Activated gamma-delta T cell (primary cell): Measurements from ENCODE around the gene MAP7.
"Not testable (repeated sequence)": the region's sequence is repeated elsewhere in the genome, so short reads cannot be mapped to it uniquely, and the experiment has no call there.

Experiments
- DNase-seq: peaks from one replicate; lab custom pipeline; 2025; lab: John Stamatoyannopoulos, UW
- total RNA-seq, 2 donors: gene quantifications; one replicate each; lab custom pipeline; 2026; lab: John Stamatoyannopoulos, UW

MAP7 gene
- total RNA-seq, result 2.1 to 3.1 reads per million in 2 donors

- peak; percentile 40 for DNase-seq
These were observed at the start of gene MAP7 for GRCh38 chr6:136550330-136551071. MAP7 (minus strand) TSS chr6:136550422; CDS start chr6:136550408, 14 bp downstream.

GRCh38 chr6:136599329-136600011 is 49.2 kb upstream of the MAP7 start:
- no peak for DNase-seq

DNA sequence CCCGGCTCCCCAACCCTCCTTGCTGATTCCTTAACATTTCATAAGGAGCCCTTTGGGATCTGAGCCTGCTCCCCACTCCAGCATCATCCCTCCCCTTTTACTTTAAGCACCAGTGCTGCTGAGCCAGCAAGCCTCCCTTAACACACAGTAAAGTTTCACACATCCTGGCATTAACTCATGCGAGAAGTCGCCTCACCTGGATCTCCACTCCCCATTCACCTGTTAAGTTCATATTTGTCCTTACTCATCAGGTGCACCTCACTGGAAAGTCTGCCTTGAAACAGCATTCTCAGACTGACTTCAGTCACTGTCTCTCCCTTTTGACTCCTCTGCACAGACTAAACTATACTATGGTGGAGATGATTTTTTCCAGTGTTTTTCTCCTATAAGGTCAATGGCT is 47.8 kb upstream of the MAP7 start:
- DNase-seq, result no peak

GRCh38 chr6:136594671-136595070 is 44.4 kb upstream of the MAP7 start:
- no peak for DNase-seq

DNA sequence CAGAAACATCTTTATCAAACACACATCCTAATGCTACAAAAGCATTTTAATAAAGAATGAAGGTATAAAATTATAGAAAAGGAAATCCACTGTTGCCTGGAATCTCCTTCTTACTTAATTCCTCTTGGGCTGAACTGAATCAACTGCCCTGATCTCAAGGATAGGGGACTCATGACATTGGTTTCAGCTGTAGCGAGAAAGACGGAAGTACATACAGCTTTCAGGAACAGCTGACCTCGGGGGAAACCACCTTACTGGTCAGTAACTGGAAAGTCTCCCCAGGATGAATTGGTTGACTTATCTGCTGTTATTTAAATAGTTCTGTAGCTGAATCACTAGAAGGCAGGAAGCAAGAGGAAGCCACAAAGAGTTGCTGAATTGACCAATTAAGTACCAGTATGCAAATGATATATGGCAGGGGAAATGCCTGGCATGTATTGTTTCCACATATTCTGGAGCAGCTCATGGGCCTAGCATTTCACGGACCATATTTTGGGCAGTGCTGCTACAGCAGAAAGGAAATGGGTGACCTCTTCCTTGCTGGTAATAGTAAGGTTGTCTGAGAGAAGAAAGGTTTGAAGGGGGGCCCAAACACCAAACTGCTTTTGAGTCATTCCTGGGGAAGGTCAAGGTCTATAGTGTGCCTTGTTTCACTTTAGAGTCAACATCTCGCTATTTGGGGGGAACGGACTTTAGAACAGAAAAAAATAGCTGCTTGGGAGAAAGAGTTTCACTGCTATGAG is 43.7 kb upstream of the MAP7 start:
- DNase-seq, result no peak

DNA sequence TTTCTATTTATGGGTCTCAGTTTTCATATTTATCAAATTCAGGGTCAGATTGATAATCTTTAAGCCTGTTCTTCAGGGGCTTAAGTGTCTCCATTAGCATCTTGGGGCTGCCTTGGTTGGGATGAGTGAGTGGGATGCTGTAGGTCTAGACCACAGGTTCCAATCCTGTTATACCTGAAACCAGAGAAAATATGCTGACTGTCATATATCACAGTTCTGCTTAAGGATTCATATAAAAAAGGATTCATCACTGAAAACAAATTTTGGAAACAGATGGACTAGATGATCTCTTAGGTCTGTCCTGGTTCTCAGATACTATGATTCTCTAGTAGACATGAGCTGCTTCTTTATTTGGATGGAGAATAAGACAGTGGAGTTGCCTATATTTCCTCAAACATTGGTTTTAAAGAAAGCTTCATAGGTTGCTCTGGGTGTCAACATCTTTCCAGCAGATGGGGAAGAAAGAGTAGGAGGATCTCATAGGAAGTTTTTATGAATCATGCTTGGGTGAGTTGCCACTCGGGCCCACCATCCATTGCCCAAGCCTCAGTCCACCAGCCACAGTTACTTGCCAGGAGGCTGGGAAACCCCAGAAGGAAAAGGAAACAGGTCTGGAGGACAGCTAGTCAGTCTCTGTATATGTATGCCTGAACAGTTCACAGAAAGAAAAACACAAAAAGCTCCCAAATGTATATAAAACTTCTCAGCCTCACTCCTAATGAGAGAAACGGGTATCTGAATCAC is 42.9 kb upstream of the MAP7 start:
- DNase-seq, result no peak

- DNase-seq, result no peak
These were observed 41.4 kb upstream of the MAP7 start for GRCh38 chr6:136591617-136592016.

DNA sequence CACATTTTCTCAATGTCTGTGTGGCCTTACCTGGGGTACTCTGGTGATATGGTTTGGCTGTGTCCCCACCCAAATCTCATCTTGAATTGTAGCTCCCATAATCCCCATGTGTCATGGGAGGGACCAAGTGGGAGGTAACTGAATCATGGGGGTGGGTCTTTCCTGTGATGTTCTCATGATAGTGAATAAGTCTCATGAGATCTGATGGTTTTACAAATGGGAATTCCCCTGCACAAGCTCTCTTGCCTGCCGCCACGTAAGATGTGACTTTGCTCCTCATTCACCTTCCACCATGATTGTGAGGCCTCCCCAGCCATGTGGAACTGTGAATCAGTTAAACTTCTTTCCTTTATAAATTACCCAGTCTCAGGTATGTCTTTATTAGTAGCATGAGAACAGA is 40.6 kb upstream of the MAP7 start:
- not testable (repeated sequence) for DNase-seq

DNA sequence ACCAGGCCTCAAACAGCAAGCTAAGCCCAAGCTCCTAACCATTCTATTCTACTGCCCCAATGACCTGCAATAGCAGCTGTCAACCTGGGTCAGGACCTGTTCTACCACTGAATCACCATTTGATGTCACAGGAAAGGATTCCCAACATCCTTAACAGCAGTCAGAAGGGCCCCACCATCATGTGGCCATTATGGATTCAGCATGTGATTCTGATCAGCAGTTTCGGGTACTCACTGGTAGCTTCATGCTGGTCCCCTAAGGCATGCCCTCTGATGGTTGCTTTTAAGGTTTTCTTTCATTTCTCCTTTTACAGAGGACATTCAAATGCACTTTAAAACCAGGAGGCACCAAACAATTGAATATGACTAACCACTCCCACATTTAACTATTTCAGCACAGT is 37.3 kb upstream of the MAP7 start:
- DNase-seq, result no peak

GRCh38 chr6:136586295-136586694 is 36.1 kb upstream of the MAP7 start:
- no peak for DNase-seq

DNA sequence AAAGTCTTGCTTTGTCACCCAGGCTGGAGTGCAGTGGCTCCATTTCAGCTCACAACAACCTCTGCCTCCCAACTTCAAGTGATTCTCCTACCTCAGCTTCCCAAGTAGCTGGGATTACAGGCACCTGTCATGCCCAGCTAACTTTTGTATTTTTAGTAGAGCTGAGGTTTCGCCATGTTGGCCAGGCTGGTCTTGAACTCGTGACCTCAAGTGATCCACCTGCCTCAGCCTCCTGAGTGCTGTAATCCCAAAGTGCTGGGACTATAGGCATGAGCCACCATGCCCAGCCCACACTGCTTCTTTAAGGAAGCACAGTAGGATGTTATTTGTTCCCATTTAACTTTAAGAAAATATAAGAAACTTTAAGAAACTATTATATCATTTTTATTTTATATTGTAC is 35.3 kb upstream of the MAP7 start:
- DNase-seq, result not testable (repeated sequence)

DNA sequence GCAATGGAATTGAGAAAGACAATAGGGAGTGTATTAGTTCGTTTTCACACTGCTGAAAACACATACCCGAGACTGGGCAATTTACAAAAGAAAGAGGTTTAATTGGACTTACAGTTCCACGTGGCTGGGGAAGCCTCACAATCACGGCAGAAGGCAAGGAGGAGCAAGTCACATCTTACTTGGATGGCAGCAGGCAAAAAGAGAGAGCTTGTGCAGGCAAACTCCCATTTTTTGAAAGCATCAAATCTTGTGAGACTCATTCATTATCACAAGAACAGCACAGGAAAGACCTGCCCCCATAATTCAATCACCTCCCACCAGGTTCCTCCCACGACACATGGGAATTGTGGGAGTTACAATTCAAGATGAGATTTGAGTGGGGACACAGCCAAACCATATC is 34.1 kb upstream of the MAP7 start:
- DNase-seq, result not testable (repeated sequence)

GRCh38 chr6:136582711-136583471 is 32.7 kb upstream of the MAP7 start:
- DNase-seq, result no peak

GRCh38 chr6:136579800-136580199 is 29.6 kb upstream of the MAP7 start:
- no peak for DNase-seq

DNA sequence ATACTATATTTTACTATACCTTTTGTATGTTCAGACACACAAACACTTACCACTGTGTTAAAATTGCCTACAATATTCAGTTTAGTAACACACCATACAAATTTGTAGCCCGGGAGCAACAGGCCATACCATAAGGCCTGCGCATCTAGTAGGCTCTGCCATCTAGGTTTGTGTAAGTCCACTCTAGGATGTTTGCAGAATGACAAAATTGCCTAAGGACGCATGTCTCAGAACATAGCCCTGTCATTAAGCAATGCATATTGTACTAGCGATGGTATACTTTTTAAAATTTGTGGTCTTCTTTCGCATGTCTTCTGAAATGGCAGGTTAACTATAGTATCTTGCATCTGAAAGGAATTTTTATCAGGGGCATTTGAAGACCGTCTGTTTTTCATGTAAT is 26.6 kb upstream of the MAP7 start:
- no peak for DNase-seq

DNA sequence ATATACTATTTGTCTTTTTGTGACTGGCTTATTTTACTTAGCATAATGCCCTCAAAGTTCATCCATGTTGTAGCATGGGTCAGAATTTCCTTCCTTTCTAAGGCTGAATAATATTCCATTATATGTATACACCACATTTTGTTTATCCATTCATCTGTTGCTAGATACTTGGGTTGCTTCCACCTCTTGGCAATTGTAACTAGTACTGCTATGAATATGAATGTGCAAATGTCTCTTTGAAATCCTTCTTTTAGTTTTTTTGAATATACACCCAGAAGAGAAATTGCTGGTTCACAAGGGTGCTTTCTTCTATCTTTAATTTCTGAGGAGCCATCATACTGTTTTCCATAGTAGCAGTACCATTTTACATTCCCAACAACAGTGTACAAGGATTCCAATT is 21.3 kb upstream of the MAP7 start:
- no peak for DNase-seq

- no peak for DNase-seq
These were observed 20.8 kb upstream of the MAP7 start for GRCh38 chr6:136571065-136571464.

GRCh38 chr6:136568129-136568528 is 17.9 kb upstream of the MAP7 start:
- no peak for DNase-seq

- no peak for DNase-seq
These were observed 17.5 kb upstream of the MAP7 start for GRCh38 chr6:136567688-136568087.

GRCh38 chr6:136566851-136567250 is 16.6 kb upstream of the MAP7 start:
- no peak for DNase-seq

GRCh38 chr6:136566007-136566487 is 15.8 kb upstream of the MAP7 start:
- DNase-seq, result no peak
